ENCODE results near the gene PLAAT2. TPM values are rescaled to one million over a fixed set of nuclear protein-coding genes. Genes with fewer than 3 reads are reported as not detected.

PLAAT2 gene
- total and polyA plus RNA-seq, 9 of the 15 experiments (the other 6 are each of a cell fraction or from before 2014, with no cell fraction given), result not detected

DNA sequence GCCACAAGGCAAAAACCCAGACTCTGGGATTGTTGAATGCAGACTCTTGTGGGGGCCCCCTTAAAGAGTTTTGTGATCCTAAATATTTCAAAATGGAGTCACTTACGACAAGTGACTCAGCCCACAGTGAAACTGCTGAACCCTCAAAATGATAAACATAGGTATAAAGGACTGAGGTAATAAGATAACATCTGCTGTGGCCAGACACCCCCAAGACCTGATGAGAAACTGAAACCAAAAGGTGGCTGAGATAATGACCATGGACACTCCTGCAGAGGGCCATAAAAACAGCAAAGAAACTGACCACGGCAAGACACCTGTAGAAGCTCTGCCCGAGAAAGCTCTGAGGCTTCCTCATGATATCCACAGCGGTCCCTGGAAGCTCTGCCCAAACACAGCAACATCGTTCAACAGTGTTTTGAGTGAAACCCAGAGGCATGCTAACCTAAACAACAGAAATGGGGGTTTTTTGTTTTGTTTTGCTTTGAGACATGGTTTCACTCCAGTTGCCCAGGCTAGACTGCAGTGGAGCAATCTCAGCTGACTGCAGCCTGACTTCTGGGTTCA lies 28.2 kb downstream of the PLAAT2 start (continued):
- TF ChIP-seq, protein P1, sequence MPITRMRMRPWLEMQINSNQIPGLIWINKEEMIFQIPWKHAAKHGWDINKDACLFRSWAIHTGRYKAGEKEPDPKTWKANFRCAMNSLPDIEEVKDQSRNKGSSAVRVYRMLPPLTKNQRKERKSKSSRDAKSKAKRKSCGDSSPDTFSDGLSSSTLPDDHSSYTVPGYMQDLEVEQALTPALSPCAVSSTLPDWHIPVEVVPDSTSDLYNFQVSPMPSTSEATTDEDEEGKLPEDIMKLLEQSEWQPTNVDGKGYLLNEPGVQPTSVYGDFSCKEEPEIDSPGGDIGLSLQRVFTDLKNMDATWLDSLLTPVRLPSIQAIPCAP (CRISPR knock-in tag; IDR thresholded peaks at IDR 0.05; ENCODE audit: borderline replicate concordance), result no peak
- TF ChIP-seq, protein P2, sequence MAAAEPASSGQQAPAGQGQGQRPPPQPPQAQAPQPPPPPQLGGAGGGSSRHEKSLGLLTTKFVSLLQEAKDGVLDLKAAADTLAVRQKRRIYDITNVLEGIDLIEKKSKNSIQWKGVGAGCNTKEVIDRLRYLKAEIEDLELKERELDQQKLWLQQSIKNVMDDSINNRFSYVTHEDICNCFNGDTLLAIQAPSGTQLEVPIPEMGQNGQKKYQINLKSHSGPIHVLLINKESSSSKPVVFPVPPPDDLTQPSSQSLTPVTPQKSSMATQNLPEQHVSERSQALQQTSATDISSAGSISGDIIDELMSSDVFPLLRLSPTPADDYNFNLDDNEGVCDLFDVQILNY (CRISPR knock-in tag; IDR thresholded peaks at IDR 0.05), result no peak
- TF ChIP-seq EGR1 (conservative IDR thresholded peaks at IDR 0.05) (no peak), ZNF668 (CRISPR knock-in tag; IDR thresholded peaks at IDR 0.05) (peak; percentile 98), CC2D1A (IDR thresholded peaks at IDR 0.05) (no peak), FOXJ3 (CRISPR knock-in tag; IDR thresholded peaks at IDR 0.05) (no peak), KAT7 (CRISPR knock-in tag; IDR thresholded peaks at IDR 0.05; ENCODE audit: borderline replicate concordance) (no peak), POLR2H (tag; IDR thresholded peaks at IDR 0.05; ENCODE audit: low read depth) (peak; percentile 78), CSDE1 (IDR thresholded peaks at IDR 0.05) (no peak), ZNF282 (CRISPR knock-in tag; IDR thresholded peaks at IDR 0.05) (no peak), ZNF766 (CRISPR knock-in tag; conservative IDR thresholded peaks at IDR 0.05) (peak; percentile 100), KDM4B (IDR thresholded peaks at IDR 0.05; ENCODE audit: borderline replicate concordance in 2 of 2, low read depth in 1 of 2) (no peak), CBX8 (IDR thresholded peaks at IDR 0.05; ENCODE audit: borderline replicate concordance, extremely low read depth, low read depth, low read length, poor library complexity, severe bottlenecking) (no peak), CHD4 (IDR thresholded peaks at IDR 0.05; ENCODE audit: insufficient read depth, insufficient replicate concordance, low read depth, low read length, poor library complexity, severe bottlenecking) (no peak), FOXA3 (CRISPR knock-in tag; conservative IDR thresholded peaks at IDR 0.05 in 1 of 2, IDR thresholded peaks at IDR 0.05 in 1 of 2) (0 out of 4 replicates have a peak, but pooled peaks of 1 of the 2 experiments have one; percentile 30), NFIX (CRISPR knock-in tag; IDR thresholded peaks at IDR 0.05; ENCODE audit: low read depth) (peak; percentile 70; the same call in 1 of the 2 replicates), ZNF274 (IDR thresholded peaks at IDR 0.05; ENCODE audit: borderline replicate concordance, low read depth, low read length) (no peak), ARID2 (IDR thresholded peaks at IDR 0.05) (no peak), WHSC1 (IDR thresholded peaks at IDR 0.05; ENCODE audit: low read length) (no peak)
- TF ChIP-seq, protein P3, sequence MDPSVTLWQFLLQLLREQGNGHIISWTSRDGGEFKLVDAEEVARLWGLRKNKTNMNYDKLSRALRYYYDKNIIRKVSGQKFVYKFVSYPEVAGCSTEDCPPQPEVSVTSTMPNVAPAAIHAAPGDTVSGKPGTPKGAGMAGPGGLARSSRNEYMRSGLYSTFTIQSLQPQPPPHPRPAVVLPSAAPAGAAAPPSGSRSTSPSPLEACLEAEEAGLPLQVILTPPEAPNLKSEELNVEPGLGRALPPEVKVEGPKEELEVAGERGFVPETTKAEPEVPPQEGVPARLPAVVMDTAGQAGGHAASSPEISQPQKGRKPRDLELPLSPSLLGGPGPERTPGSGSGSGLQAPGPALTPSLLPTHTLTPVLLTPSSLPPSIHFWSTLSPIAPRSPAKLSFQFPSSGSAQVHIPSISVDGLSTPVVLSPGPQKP (CRISPR knock-in tag; IDR thresholded peaks at IDR 0.05), result no peak
- TF ChIP-seq, protein P4, sequence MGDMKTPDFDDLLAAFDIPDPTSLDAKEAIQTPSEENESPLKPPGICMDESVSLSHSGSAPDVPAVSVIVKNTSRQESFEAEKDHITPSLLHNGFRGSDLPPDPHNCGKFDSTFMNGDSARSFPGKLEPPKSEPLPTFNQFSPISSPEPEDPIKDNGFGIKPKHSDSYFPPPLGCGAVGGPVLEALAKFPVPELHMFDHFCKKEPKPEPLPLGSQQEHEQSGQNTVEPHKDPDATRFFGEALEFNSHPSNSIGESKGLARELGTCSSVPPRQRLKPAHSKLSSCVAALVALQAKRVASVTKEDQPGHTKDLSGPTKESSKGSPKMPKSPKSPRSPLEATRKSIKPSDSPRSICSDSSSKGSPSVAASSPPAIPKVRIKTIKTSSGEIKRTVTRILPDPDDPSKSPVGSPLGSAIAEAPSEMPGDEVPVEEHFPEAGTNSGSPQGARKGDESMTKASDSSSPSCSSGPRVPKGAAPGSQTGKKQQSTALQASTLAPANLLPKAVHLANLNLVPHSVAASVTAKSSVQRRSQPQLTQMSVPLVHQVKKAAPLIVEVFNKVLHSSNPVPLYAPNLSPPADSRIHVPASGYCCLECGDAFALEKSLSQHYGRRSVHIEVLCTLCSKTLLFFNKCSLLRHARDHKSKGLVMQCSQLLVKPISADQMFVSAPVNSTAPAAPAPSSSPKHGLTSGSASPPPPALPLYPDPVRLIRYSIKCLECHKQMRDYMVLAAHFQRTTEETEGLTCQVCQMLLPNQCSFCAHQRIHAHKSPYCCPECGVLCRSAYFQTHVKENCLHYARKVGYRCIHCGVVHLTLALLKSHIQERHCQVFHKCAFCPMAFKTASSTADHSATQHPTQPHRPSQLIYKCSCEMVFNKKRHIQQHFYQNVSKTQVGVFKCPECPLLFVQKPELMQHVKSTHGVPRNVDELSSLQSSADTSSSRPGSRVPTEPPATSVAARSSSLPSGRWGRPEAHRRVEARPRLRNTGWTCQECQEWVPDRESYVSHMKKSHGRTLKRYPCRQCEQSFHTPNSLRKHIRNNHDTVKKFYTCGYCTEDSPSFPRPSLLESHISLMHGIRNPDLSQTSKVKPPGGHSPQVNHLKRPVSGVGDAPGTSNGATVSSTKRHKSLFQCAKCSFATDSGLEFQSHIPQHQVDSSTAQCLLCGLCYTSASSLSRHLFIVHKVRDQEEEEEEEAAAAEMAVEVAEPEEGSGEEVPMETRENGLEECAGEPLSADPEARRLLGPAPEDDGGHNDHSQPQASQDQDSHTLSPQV (IDR thresholded peaks at IDR 0.05), result peak; percentile 100

All from K562 (cell line).